Stimulated activated CD4-positive, alpha-beta T cell treated with anti-CD3 and anti-CD28 coated beads, Interleukin-2, amount 100 ng/mL, for 48 hours (primary cell): ENCODE results near the gene TM4SF1.
"Not testable (repeated sequence)": the region's sequence is repeated elsewhere in the genome, so short reads cannot be mapped to it uniquely, and the experiment has no call there.

Source experiments
- DNase-seq, 2 donors: peaks; one replicate each; pipeline ENCODE4 v3.0.0-alpha.2; 2020

Gene TM4SF1

GRCh38 chr3:149393345-149394160 is 16.1 kb upstream of the TM4SF1 start:
- DNase-seq: peak; percentile 19 to 24

- DNase-seq: no peak
These were observed 14.5 kb upstream of the TM4SF1 start for GRCh38 chr3:149391960-149392359.

- no peak for DNase-seq
These were observed 13.3 kb upstream of the TM4SF1 start for GRCh38 chr3:149390772-149391212.

GRCh38 chr3:149390294-149390693 is 12.8 kb upstream of the TM4SF1 start:
- no peak for DNase-seq

- no peak for DNase-seq
These were observed 11.3 kb upstream of the TM4SF1 start for GRCh38 chr3:149388531-149389417.

GRCh38 chr3:149388001-149388440 is 10.6 kb upstream of the TM4SF1 start:
- DNase-seq: no peak

- DNase-seq: no peak
These were observed 8.8 kb upstream of the TM4SF1 start for GRCh38 chr3:149386299-149386606.

- no peak for DNase-seq
These were observed 8.3 kb upstream of the TM4SF1 start for GRCh38 chr3:149385617-149386298.

GRCh38 chr3:149384911-149385321 is 7.5 kb upstream of the TM4SF1 start:
- no peak for DNase-seq

GRCh38 chr3:149384167-149384566 is 6.7 kb upstream of the TM4SF1 start:
- DNase-seq: no peak

- DNase-seq: no peak
These were observed 6.3 kb upstream of the TM4SF1 start for GRCh38 chr3:149383703-149384102.

GRCh38 chr3:149382518-149382917 is 5.1 kb upstream of the TM4SF1 start:
- DNase-seq: no peak

- DNase-seq: no peak
These were observed 4.6 kb upstream of the TM4SF1 start for GRCh38 chr3:149382101-149382467.

GRCh38 chr3:149381173-149382100 is 4.0 kb upstream of the TM4SF1 start:
- no peak for DNase-seq

GRCh38 chr3:149380220-149380619 is 2.8 kb upstream of the TM4SF1 start:
- DNase-seq: not testable (repeated sequence)

GRCh38 chr3:149378478-149379309 is 1.2 kb upstream of the TM4SF1 start:
- DNase-seq: no peak

GRCh38 chr3:149376718-149377407 is 586 bp downstream of the TM4SF1 start:
- no peak for DNase-seq

- no peak for DNase-seq
These were observed 1.8 kb downstream of the TM4SF1 start for GRCh38 chr3:149375501-149376196.

- no peak for DNase-seq
These were observed 2.5 kb downstream of the TM4SF1 start for GRCh38 chr3:149374793-149375500.
